Stimulated activated CD4-positive, alpha-beta T cell treated with anti-CD3 and anti-CD28 coated beads, Interleukin-2, amount 100 ng/mL, for 48 hours (primary cell): ENCODE measurements around the gene ALOX15B.

ENCODE experiments used
- DNase-seq, 2 donors: peaks; one replicate each; pipeline ENCODE4 v3.0.0-alpha.2; 2020

The ALOX15B gene, protein sequence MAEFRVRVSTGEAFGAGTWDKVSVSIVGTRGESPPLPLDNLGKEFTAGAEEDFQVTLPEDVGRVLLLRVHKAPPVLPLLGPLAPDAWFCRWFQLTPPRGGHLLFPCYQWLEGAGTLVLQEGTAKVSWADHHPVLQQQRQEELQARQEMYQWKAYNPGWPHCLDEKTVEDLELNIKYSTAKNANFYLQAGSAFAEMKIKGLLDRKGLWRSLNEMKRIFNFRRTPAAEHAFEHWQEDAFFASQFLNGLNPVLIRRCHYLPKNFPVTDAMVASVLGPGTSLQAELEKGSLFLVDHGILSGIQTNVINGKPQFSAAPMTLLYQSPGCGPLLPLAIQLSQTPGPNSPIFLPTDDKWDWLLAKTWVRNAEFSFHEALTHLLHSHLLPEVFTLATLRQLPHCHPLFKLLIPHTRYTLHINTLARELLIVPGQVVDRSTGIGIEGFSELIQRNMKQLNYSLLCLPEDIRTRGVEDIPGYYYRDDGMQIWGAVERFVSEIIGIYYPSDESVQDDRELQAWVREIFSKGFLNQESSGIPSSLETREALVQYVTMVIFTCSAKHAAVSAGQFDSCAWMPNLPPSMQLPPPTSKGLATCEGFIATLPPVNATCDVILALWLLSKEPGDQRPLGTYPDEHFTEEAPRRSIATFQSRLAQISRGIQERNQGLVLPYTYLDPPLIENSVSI

DNA sequence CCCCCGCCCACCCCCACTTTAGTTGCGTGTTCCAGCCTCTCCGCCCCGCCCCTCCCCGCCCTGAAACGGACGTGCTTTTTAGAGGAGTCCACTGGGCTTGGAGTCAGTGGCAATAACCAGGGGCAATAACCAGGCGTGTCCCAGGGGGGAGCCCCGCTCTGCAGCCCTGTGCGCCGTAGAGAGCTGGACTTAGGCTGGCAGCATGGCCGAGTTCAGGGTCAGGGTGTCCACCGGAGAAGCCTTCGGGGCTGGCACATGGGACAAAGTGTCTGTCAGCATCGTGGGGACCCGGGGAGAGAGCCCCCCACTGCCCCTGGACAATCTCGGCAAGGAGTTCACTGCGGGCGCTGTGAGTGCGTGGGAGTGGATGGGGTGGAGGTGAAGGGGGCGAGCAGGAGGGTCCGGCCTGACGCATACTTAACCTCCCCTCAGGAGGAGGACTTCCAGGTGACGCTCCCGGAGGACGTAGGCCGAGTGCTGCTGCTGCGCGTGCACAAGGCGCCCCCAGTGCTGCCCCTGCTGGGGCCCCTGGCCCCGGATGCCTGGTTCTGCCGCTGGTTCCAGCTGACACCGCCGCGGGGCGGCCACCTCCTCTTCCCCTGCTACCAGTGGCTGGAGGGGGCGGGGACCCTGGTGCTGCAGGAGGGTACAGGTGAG, at the start of gene ALOX15B:
TSS of gene ALOX15B (plus strand) at position 106 of the 657 bp plus-strand sequence. CDS start at position 203, 97 bp downstream.
- DNase-seq = no peak

DNA sequence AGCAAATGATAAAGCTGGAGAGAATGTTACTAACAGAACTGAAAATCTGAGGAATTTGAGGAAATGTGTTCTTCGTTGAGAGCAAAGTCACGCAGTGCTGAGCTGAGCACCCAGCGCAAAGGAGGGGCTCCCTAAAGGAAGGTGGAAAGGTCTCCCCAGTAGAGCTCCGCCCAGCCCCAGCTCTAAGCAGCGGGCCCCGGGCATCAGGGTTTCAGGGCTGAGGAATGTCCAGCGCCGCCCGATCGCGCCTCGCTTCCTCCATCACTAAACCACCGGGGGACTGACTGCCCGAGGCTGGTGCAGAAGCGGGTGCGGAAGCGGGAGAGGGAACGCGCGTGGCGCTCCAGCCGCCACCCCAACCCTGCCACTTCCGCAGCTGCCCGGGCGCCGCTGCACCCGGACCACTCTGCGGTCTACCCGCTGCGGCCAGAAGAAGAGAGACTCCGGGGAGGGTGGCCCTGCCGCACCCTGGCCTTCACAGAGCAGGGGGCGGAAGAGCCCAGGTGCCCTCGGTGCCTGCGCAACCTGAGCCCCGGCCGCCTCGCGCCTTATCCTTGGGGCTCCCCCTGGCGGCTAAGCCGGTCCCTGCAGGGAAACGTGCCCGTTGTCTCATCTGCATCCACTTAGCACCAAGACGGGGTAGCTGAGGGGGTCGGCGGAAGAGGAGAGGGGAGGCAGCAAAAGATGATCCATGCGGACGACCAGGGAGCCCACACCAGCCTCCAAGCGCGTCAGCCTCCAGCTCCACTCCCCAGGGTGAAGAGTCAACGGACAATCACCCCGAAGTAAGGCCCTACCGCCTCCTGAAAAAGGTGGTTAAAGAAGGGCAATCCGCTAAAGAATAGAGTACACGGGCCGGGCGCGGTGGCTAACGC, 48.8 kb upstream of the ALOX15B start:
- peak; percentile 98 for DNase-seq

DNA sequence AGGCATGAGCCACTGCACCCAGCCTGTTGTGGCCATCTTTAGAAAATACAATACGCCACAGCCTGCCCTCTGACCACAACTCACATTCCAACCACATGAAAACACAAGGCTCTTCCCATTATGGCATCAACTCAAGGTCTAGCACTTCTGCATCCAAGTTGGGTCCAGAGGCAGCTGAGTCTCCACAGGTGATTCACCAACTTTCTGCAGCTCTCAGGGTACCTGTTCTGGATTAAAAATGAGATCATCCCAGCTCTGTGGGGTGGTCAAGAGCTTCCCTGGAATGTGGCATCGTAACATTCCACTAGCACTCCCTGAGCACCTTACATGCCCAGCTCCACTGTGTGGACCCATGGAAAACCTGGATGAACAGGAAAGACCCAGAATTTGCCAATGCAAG, 46.3 kb upstream of the ALOX15B start:
- DNase-seq = no peak

DNA sequence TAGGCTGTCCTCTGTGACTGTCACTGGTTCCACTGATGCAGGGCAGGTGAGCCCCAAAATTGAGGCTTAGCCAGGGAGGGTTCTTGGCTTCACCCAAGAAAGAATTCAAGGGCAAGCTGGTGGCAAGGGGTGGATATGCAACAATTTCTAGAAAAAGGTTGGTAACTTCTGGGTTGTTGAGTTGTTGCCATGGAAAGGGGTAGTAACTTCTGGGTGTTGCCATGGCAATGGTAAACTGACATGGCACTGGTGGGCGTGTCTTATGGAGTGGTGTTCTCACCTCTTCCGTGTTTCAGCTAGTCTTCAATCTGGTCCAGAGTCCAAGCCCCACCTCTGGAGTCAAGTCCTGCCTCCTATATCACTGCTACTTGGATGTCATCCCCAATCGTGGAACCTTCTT, 45.9 kb upstream of the ALOX15B start:
- no peak for DNase-seq

DNA sequence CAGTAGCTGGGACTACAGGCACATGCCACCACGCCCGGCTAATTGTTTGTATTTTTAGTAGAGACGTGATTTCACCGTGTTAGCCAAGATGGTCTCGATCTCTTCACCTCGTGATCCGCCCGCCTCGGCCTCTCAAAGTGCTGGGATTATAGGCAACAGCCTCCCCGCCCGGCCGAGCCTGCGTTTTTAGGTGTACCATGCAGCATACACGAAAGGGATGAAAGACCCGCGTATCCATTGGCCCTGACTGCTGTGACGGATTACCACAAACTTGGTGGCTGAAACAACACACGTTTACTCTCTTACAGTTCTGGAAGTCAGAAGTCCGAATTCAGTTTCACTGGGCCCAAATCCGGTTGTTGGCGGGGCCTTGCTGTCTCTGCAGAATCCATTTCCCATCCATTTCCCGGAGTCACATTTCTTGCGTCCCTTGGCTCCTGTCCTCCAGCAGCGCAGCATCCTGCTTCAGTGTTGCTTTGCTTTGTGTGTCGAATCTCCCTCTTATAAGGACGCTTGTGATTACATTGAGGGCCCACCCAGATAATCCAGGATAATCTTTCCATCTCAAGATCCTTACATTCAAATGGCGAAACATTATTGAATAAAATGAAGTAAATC, 44.8 kb upstream of the ALOX15B start:
- no peak for DNase-seq

DNA sequence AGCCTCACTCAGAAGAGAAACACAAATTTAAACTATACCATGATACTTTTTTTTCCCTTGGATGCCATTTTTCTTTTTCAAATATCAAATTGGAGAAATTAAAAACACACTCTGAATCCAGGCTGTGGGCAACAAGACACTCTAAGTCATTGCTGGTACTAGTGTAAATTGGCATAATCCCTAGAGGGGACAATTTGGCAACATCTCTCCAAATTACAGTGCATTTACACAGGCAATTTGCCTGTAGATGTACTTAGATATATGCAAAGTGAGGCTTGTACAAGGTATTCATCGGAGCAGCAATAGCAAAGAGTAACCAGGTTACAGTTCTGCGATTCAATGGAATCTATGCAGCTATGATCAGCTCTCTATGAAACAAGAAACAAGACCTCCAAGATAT, 43.1 kb upstream of the ALOX15B start:
- no peak for DNase-seq

DNA sequence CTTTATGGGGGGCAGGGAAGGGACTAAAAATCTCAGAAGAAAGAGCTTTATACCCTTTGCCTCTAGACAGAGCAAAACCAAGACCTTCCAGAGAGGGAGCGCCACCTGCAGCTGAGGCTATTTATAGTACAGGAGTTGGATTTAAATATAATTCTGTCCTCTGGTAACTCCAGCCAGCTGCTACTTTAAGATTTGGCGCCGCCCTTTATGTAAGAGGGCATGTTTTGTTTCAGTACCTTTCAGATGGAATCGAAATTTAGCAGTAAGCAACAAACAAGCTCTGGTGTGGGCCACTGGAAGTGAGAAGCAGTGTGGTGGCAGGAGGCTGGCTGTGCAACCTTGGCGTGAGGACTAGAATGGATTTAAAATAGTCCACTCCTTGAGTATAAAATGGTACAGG, 41.7 kb upstream of the ALOX15B start:
- DNase-seq = peak in 1 of 2 donors; percentile 21

DNA sequence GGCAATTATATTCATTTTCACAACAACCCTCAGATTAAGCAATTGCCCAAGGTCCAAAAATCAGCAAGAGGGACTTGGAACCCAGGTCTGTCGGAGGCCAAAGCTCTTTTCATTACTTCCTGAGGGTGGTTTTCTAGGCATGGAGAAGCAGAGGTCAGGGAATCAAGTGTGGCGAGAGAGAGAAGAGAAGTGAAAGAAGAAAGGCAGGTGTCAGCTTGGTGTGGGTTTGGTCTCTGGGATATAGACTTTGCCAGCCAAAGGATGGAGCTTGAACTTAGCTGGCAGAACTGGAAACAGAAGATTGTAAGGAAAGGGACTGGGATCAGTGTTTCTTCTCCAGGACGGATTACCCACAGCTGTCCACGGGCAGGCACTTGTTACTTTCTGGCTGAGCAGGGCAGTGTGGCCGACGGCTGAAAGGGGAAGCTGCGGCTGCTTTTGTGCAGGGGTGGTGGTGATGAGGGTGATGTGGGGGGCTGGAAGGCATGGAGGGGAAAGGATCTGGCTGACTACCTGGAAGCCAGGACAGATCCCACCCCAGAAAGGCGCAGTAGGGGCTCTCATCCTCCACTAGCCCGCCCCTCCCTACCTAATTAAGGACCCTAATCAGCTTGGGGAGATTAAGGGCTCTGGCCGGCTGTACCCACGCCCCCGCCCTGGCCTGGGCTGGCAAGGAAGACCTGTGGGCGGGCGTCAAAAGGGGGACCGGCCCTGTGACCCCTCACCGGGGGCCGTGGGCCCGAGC, 36.7 kb upstream of the ALOX15B start, which contains the start of gene GUCY2D:
TSS of gene GUCY2D (plus strand) at position 640 of the 745 bp plus-strand sequence. CDS start 433 bp downstream, outside the sequence.
- no peak for DNase-seq

DNA sequence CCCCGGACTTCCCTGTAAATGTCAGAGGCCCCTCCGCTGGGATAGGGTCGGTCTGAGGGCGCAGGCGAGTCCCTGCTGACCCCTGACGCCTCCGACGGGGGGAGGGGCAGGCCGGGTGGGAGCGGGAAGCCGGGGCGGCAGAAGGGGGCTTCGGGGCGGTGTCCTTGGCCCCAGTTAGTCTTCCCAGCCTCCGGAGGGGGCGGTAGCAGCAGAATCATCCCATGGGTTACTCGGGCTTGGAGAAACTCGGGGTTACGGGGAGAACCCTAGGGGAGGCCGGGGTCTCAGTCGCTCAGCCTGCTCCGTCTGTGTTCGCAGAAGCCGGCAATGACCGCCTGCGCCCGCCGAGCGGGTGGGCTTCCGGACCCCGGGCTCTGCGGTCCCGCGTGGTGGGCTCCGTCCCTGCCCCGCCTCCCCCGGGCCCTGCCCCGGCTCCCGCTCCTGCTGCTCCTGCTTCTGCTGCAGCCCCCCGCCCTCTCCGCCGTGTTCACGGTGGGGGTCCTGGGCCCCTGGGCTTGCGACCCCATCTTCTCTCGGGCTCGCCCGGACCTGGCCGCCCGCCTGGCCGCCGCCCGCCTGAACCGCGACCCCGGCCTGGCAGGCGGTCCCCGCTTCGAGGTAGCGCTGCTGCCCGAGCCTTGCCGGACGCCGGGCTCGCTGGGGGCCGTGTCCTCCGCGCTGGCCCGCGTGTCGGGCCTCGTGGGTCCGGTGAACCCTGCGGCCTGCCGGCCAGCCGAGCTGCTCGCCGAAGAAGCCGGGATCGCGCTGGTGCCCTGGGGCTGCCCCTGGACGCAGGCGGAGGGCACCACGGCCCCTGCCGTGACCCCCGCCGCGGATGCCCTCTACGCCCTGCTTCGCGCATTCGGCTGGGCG, 35.9 kb upstream of the ALOX15B start:
- no peak for DNase-seq

DNA sequence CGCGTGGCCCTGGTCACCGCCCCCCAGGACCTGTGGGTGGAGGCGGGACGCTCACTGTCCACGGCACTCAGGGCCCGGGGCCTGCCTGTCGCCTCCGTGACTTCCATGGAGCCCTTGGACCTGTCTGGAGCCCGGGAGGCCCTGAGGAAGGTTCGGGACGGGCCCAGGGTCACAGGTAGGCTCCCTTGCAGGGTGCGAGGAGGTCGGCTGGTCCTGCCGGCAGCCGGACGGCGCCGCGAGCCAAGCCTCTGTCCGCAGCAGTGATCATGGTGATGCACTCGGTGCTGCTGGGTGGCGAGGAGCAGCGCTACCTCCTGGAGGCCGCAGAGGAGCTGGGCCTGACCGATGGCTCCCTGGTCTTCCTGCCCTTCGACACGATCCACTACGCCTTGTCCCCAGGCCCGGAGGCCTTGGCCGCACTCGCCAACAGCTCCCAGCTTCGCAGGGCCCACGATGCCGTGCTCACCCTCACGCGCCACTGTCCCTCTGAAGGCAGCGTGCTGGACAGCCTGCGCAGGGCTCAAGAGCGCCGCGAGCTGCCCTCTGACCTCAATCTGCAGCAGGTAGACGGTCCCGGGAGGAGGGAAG, 35.2 kb upstream of the ALOX15B start:
- DNase-seq = no peak

DNA sequence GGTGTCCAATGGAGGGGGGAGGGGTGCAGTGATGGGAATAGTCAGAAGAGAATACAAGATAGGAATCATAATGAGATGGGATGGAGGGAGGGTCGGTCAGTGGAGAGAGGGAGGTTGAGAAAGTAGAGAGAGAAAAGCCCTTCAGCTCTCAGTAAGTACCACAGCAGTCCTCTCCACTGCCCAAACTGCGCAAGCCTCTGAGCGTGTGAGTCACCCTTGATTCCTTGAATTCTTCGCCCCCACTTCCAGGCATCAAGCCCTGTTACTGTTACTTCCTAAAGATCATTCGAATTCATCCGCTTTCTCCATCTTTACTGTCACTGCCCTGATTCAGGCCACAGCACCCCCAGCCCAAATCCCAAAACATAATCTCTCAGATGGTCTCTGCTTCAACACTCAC, 34.0 kb upstream of the ALOX15B start:
- DNase-seq = no peak

DNA sequence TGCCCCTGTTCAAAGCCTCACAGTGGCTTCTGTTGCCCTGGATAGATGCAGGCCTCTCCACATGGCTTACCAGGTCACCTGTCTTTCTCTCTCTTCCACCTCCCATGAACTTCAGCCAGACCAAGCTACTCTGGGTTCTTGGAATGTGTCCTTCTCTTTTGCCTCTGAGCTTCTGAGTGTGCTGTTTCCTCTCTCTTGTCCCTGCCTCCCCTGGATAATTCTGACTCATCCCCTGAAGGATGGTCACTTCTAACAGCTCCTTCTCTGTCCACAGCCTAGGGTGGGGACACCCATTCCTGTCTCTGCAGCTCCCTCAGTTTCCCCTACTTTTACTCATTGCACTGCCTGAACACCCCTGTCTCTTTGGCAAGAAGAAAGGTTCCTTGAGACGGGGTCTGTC, 33.5 kb upstream of the ALOX15B start:
- DNase-seq = no peak

DNA sequence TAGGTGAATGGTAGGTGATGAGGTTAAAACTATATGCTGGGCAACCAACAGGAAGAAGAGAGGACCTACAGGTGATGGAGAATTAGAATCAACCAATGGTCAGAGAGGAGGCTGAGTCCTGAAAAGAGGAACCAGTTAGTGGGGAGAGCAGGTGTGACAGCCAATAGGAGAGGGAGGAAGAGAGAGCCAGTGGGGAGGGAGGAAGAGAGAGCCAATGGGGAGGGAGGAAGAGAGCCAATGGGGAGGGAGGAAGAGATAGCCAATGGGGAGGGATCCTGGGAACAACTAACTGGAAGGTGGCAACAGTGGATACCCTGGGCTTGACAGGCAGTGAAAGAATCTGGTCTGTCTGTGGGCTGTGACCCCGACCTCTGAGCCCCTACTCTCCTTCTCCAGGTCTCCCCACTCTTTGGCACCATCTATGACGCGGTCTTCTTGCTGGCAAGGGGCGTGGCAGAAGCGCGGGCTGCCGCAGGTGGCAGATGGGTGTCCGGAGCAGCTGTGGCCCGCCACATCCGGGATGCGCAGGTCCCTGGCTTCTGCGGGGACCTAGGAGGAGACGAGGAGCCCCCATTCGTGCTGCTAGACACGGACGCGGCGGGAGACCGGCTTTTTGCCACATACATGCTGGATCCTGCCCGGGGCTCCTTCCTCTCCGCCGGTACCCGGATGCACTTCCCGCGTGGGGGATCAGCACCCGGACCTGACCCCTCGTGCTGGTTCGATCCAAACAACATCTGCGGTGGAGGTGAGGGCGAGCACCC, 32.7 kb upstream of the ALOX15B start:
- no peak for DNase-seq

DNA sequence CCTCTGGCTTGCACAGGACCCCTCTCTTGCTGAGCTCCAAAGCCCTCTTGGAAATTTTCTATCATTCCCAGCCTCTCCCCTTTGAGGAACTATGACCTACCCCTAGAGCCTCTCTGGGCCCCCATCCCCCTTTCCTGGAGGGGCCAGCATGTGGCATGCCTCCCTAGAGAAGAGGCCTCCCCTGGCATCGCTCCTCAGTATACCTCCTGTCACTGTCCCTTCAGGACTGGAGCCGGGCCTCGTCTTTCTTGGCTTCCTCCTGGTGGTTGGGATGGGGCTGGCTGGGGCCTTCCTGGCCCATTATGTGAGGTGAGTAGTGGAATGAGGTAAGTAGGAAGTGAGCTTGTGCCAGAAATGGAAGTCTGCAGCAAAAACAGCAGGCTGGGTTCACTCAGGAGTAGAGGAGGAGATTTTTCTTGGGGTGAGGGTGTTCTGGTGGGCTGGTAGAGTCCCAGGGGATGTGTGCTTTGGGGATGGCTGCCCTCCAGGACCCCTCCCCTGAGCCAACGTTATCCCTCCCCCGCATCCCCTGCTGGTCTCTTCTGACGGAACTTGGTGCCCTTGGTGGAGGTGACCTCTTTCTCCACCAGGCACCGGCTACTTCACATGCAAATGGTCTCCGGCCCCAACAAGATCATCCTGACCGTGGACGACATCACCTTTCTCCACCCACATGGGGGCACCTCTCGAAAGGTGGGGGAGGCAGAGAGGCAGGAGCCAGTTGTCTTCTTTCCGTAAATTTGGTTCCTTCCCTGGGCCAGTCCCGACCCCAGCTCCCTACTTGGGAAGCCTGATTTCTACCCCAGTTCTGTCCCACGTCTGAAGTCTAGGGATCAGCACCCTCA, 31.8 kb upstream of the ALOX15B start:
- no peak for DNase-seq

DNA sequence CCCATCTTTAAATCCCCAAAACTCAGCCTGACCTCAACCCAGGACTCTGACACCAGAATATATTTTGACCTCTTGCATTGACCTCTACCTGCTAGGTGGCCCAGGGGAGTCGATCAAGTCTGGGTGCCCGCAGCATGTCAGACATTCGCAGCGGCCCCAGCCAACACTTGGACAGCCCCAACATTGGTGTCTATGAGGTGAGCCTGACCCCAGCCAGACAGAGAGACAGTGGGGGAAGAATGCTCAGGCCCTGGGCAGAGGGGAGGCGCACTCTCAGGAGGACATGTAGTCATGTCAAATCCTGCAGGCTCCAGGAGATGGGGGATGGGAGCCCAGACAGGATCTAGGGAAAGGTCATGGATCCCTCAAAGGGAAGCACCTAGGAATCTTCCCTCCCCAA, 31.0 kb upstream of the ALOX15B start:
- no peak for DNase-seq

DNA sequence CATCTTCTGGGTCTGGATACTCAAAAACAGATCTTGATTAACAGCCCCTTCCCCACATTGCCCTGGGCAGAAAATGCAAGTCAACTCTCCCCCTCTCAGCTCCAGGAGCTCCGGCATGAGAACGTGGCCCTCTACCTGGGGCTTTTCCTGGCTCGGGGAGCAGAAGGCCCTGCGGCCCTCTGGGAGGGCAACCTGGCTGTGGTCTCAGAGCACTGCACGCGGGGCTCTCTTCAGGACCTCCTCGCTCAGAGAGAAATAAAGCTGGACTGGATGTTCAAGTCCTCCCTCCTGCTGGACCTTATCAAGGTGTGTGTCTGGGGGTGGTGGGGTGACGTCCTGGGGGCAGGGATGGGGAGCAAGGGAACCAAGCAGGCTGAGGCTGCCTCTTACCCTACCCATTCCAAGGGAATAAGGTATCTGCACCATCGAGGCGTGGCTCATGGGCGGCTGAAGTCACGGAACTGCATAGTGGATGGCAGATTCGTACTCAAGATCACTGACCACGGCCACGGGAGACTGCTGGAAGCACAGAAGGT, 26.7 kb upstream of the ALOX15B start:
- no peak for DNase-seq

DNA sequence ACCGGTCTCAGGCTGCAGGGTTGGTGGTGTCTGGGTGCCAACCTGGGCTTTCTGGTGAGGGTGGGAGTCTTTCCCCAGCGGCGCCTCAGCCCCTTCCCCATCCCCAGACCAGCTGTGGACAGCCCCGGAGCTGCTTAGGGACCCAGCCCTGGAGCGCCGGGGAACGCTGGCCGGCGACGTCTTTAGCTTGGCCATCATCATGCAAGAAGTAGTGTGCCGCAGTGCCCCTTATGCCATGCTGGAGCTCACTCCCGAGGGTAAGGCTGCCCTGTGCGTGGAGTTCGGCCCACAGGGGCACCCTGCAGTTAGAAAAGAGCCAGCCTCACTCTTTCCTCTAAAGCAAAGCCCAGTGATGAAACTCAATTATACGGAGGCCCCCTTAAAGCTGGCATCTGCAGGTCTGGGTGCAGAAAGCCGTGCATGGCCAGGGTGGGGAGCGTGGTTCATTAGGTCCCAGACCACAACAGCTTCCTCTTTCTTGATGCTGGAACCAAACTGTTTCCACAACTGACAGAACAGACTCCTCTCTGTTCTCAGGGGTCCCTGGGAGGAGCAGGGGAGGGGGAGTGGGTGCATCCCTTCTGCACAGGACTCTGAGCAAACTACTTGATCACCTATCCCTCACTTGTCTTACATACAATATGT, 25.7 kb upstream of the ALOX15B start:
- no peak for DNase-seq
